ENCODE measurements around the gene PLPPR1.

- TF ChIP-seq POLR2AphosphoS5 (IDR thresholded peaks at IDR 0.05) (no peak), CTCF (IDR thresholded peaks at IDR 0.05) (no peak), POLR2A (IDR thresholded peaks at IDR 0.05) (no peak), EP300 (IDR thresholded peaks at IDR 0.05) (no peak)
Observed at GRCh38 chr9:101200852-101201251, 172.3 kb downstream of the PLPPR1 start.
